ENCODE measurements around the gene PCIF1.
"Not testable (repeated sequence)": the region's sequence is repeated elsewhere in the genome, so short reads cannot be mapped to it uniquely, and the experiment has no call there.

PCIF1 gene

GRCh38 chr20:45948261-45948733, 13.8 kb downstream of the PCIF1 start:
- no peak for FAIRE-seq

- FAIRE-seq = no peak
Measured at GRCh38 chr20:45948742-45949541, 14.5 kb downstream of the PCIF1 start.

- no peak for FAIRE-seq
Measured at GRCh38 chr20:45949542-45950329, 15.3 kb downstream of the PCIF1 start.

DNA sequence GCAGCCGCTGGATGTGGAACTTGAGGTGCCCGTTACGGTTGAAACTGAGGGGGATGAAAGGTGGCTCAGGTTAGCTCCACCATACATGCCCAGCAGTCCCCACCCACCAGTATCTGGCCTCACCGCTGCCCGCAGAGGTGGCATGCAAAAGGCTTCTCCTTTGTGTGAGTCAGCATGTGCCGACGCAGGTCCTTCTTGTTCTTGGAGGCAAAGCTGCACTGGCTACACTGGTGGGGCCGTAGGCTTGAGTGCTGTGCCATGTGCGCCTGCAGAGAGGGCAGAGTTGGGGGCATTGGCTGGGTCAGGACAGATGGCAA, 15.8 kb downstream of the PCIF1 start:
- no peak for FAIRE-seq

DNA sequence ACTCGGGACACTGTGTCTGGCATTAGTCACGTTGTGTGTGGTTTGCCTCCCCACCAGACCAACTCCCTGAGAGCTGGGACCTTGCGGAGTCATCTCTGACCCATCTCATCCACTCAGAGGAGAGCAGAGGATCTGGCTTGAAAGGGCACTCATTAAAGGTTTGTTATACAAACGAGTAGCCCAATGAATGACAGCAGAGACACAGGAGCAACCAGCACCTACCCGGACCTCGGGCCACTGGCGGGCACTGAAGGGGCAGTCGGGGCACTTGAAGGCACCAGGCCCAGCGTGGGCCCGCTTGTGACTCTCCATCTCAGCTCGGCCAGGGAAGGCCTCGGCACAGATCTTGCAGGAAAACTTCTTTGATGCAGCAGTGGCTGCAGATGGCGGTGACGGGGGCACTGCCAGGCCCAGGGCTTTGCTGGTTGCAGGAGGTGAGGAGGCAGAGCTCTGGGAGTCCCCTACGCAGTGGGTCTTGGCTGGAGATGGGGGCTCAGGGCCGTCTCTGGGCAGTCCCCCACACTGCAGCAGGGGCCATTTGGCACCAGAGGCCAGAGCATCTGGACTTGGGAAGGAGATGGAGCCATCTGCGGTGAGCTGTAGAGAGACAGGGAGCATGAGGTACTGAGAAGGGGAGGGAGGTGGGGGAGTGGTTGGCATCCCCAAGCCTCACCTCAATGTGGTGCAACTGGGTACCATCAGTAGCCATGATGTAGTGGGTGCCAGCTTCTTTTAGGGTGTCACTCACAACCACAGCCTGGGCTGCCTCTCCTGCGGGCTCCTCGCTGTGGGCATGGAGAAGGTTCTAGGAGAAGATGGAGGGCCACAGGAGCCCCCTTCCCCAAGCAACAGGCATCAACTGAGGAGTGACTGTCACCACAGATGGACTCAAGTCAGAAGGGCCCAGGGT, 17.7 kb downstream of the PCIF1 start:
- no peak for FAIRE-seq

- FAIRE-seq = no peak
Measured at GRCh38 chr20:45952861-45953260, 18.4 kb downstream of the PCIF1 start.

DNA sequence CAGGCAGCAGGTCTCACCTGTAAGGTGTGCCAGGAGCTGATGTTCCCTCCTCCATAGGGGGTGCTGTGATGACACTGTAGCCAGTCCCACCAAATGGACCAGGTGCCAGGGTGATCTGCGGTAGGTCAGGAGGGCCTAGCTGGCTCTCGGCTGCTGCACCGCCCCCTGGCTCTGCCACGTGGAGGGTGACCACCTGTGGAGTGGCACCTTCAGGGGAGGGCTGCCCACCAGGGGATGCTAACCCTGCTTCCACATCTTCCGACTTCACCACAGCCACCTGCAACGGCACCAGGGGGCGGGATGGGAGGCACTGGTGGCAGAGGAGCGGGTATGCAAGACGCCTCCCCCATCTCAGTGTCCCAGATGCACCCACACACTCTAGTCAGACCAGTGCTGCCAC, 19.2 kb downstream of the PCIF1 start:
- FAIRE-seq = no peak

DNA sequence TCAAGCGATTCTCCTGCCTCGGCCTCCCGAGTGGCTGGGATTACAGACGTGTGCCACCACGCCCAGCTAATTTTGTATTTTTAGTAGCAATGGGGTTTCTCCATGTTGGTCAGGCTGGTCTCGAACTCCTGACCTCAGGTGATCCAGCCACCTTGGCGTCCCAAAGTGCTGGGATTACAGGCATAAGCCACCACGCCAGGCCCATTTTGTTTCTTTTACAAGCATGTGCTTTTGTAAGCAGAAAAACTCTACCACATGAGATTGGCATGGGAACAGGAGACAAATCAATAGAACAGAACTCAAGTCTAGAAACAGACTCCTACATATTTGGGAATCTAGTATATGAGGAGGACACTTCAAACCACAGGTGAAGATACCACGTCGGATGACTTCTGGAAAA, 21.8 kb downstream of the PCIF1 start:
- not testable (repeated sequence) for FAIRE-seq

GRCh38 chr20:45957021-45957941, 22.8 kb downstream of the PCIF1 start:
- no peak for FAIRE-seq

GRCh38 chr20:45958593-45958992, 24.1 kb downstream of the PCIF1 start:
- no peak for FAIRE-seq

- no peak for FAIRE-seq
Measured at GRCh38 chr20:45959126-45959525, 24.6 kb downstream of the PCIF1 start.

DNA sequence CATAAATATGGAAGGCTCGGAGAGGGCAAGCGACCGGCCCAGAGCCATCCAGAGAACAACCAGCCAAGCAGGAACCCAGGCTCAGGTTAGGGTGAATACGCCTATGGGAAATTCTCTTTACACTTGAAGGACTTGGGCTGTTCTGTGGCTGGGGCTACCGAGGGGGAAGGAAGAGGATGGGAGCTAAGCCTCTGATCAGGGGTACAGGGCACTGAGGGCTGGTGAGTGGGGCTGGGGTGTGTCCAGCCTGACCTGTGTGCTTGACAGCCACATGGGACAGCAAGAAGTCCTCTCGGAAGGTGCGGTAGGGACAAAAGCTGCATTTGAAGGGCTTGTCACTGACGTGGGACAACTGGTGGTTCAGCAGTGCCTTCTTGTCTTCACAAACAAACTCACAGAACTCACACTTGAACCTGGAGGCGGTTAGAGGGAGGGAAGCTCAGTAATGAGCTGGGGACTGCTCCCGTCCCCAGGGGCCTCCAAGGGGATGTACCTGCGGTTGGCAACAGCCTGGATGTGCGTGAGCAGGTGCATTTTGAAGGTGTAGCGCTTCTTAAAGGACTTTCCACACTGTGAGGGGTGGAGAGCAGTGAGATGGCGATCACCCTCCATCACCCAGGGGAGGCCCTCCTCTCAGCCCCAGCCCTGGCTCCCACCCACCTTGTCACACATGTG, 25.6 kb downstream of the PCIF1 start:
- FAIRE-seq = no peak

- FAIRE-seq = no peak
Measured at GRCh38 chr20:45962031-45962755, 27.7 kb downstream of the PCIF1 start.

GRCh38 chr20:45963059-45964005, 28.8 kb downstream of the PCIF1 start:
- no peak for FAIRE-seq

DNA sequence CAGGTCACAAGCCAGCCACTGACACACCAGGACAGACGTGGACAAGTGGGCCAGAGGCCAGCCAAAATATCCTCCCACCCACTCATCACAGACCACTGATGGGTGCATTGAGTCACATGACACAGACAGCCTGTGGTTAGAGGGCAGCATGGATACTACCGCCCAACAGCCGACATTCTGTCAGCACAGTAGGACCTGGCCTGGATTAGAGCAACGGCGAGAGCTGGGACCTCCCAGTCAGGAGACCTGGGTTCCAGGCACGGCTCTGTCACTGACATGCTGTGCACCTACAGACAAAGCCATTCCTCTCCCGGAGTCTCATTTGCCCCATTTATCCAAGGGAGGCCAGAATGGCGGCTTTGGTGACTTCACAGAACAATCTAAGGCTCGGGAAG, 29.5 kb downstream of the PCIF1 start:
- no peak for FAIRE-seq

- FAIRE-seq = no peak
Measured at GRCh38 chr20:45965169-45966002, 30.9 kb downstream of the PCIF1 start.

DNA sequence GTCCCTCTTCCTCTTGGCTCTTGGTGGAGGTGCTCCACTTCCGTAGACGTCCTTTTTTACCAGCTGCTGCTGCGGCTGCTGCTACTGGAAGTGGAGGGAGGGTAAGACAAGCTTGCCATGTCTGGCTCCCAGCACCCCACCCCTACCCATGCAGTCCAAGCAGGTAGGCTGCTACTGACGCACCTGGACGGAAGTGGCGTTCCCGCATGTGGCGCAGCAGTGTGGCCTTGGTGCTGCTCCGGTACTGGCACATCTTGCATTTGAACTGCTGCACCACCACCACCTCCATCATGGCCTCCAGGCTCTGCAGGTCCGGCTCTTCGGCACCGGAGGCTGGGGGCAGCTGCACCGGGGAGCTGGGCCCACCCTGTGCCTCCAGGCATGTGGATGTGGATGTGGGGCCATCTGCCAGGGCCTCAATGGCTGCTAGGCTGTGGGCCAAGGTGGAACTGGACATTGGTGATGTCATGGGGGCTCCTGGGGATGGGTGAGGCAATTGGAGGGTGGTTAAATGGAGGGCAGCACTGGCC, 33.1 kb downstream of the PCIF1 start:
- no peak for FAIRE-seq

GRCh38 chr20:45968081-45968671, 33.7 kb downstream of the PCIF1 start:
- no peak for FAIRE-seq
